HL-60 (cell line): ENCODE results near the gene SLC27A6.

Experiments
- DNase-seq, 2 experiments: peaks; one replicate each; pipeline ENCODE4 v3.0.0-alpha.2; 2010 to 2020; ENCODE audit warnings: low read depth in 1 of 2, low spot score in 1 of 2
- H3K27ac ChIP-seq: fragments of 250-450 bp; sonication (Bioruptor Pico); replicated peaks from 2 replicates; pipeline ENCODE4 v1.5.1; 2020; ENCODE audit warnings: mild to moderate bottlenecking, moderate library complexity
- H3K27me3 ChIP-seq: fragments of 250-450 bp; sonication (Bioruptor Pico); 2 replicates; pipeline ENCODE4 v1.5.1; 2021; ENCODE audit warnings: mild to moderate bottlenecking, moderate library complexity; ENCODE audit not compliant: insufficient read depth, poor library complexity, severe bottlenecking
- H3K4me3 ChIP-seq: replicated peaks from 2 replicates; pipeline ENCODE4 v1.5.1; 2011; ENCODE audit warnings: mild to moderate bottlenecking, control low read depth, low read length; ENCODE audit not compliant: insufficient read depth
- CTCF ChIP-seq: IDR thresholded peaks from one replicate; pipeline ENCODE4 v1.5.1; 2011; ENCODE audit warnings: low read length, control low read depth, inconsistent platforms; ENCODE audit not compliant: insufficient read depth
- GABPA ChIP-seq: IDR thresholded peaks from 2 replicates; pipeline ENCODE4 v1.6.1; 2012; ENCODE audit warnings: low read depth
- POLR2AphosphoS5 ChIP-seq: IDR thresholded peaks from 2 replicates; pipeline ENCODE4 v1.6.1; 2012; ENCODE audit warnings: low read depth
- REST ChIP-seq: IDR thresholded peaks from 2 replicates; pipeline ENCODE4 v1.6.1; 2012; ENCODE audit warnings: low read depth; ENCODE audit not compliant: insufficient replicate concordance
- SPI1 ChIP-seq: IDR thresholded peaks from 2 replicates; pipeline ENCODE4 v1.6.1; 2012; ENCODE audit warnings: low read depth, mild to moderate bottlenecking, borderline replicate concordance

The SLC27A6 gene

GRCh38 chr5:129080766-129081165 is 115.5 kb downstream of the SLC27A6 start:
- Histone ChIP-seq H3K4me3 (no peak overlapping the region), H3K27me3 (no peaks in the 10 kb centered on the region), H3K27ac (no peak overlapping the region)
- no peak for TF ChIP-seq GABPA
- no peak for TF ChIP-seq POLR2AphosphoS5
- no peak for TF ChIP-seq SPI1
- no peak for TF ChIP-seq REST
- TF ChIP-seq CTCF: no peak
- DNase-seq: no peak

GRCh38 chr5:129082225-129083136 is 117.2 kb downstream of the SLC27A6 start:
- no peak overlapping the region for H3K4me3 ChIP-seq
- H3K27me3 ChIP-seq: no peaks in the 10 kb centered on the region
- no peak for DNase-seq
- H3K27ac ChIP-seq: no peak overlapping the region
- TF ChIP-seq REST (no peak), SPI1 (no peak), GABPA (no peak), CTCF (no peak), POLR2AphosphoS5 (no peak)
